ENCODE data around the gene SOX5.

SOX5 gene

GRCh38 chr12:23949348-23950209, at the start of gene SOX5:
SOX5 (minus strand) TSS chr12:23949670; CDS start chr12:23949601, 69 bp downstream.
- no peak for DNase-seq

DNA sequence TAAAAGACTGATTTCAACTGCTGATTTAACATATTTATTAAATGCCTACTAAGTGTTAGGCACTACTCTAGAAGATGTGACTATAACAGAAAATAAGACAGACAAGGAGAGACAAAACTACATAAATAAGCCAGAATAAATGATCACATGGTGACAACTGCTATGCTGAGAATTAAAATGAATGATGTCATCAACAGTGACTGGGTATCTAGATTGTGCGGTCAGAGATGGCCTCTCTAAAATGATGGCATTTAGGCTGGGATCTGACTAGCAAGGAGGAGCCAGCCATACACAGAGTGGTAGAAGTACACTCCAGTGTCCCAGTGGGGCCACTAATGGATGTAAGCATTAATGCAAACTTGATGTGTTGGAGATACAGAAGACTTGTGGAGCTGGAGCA, 37.6 kb upstream of the SOX5 start:
- no peak for DNase-seq

DNA sequence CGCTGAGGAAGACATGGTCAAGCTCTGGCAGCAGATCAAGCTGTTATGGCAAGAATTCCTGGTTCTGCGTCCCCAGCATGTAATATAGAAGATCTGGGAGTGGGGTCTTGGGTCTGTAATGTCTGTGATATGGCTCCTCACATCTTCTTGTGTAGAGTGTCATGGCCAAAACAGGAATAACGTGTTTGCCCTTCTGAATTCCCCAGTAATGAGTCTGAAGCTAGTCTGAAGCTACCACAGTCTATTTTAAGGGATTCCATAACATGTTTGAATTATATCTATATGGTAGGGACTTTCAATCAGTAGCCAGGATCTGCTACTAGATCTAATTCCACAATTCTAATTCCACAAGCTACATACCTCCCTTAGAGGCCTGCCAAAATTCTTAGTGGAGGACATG, 31.4 kb upstream of the SOX5 start:
- no peak for DNase-seq

DNA sequence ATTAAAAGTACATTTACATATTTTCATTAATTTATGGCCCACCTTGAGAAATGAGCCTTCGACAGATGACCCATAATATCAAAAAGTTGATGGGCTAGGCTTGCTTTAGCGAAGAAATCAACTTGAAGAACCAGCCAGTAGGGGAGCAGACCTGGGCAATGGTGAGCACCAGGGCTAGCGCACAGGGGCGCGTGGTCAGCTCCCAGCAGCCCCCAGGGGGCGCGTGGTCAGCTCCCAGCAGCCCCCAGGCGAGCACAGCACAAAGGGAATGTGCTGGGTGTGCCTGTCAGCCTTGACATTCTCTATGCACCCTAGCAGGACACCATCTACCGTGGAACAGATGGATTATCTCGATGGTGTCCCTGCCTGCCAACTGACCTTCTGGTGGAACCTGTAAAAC, 15.3 kb upstream of the SOX5 start:
- no peak for DNase-seq

DNA sequence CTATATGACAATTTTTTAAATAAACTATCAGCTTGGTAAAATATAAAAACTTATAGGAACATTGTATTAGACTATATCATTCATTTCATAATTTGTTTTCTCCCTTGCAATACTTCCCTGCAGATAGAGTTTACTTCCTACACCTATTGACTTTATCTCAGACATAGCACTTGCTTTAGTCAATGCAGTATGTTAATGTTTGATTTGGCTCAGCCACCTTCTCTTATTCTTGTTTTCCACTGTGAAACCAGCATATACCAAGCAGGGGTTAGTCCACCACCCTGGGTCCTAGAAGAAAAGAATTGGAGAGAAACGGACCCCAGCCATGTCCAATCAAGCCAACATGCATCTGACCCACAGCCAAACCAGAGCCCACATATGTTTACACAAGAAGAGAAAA, 10.4 kb upstream of the SOX5 start:
- DNase-seq = no peak

DNA sequence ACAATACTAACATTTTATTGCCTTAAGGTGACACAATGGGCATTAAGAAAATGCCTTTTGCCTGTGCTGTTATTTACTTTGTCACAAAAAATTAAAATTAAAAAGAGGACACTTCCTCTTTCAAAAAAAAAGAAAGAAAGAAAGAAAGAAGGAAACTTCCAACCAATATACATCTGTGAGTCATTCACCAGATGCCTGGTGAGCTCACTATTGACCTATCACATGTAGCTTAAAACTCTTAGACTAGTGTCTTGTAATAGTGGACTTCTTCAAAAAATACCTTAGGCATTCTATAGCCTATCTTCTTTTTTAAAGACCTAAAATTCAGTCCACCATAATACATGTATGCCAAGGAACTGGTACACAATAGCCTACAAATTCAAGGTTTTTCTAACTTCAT, 4.9 kb upstream of the SOX5 start:
- DNase-seq = no peak

GRCh38 chr12:23952071-23952470, 2.6 kb upstream of the SOX5 start:
- no peak for DNase-seq

GRCh38 chr12:23950775-23951451, 1.4 kb upstream of the SOX5 start:
- DNase-seq = no peak

DNA sequence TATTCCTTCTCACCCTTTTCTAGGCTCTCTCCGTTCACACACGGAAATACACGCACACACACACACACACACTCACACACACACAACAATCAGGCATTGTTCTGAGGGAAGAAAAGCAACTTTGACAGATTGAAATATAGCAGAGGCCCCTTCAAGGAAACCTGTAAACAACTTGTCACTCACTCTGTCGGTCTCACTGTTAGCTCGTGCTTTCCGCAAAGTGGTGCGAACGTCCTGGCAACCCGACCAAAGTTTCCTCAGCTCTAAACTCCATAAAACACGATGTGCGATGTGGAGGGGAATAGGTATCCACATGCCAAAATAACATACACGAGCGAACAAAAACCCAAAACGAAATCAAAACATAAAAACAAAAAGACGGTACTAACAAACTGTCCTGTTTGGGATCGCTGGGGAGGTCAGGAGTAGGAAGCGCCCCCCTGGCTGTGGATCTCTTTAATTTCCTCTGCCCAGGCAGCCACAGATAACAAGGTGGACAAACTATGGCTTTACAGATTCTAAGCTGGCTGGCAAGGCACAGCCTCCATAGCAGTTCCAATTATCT, 822 bp upstream of the SOX5 start:
- DNase-seq = no peak

GRCh38 chr12:23948291-23948690, 1.2 kb downstream of the SOX5 start:
- DNase-seq = no peak

- DNase-seq = no peak
Measured at GRCh38 chr12:23947395-23947794, 2.1 kb downstream of the SOX5 start.

DNA sequence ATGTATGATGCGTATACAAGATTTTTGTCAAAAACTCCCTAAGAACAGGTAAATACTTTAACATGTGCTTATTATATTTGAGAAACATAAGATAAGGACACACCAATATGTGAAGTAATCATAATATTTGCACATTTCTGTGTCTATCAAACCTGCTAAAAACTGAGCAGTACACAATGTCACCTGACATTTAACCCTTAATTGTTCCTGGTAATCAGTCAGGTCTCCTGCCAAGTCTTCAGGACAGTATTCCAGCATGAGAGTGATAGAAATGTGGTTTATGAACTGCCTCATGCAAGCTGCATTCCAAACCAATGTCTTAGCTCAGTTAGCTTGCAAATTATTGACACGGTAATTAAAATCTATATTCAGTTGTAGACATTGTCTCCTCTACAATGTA, 4.2 kb downstream of the SOX5 start:
- no peak for DNase-seq

DNA sequence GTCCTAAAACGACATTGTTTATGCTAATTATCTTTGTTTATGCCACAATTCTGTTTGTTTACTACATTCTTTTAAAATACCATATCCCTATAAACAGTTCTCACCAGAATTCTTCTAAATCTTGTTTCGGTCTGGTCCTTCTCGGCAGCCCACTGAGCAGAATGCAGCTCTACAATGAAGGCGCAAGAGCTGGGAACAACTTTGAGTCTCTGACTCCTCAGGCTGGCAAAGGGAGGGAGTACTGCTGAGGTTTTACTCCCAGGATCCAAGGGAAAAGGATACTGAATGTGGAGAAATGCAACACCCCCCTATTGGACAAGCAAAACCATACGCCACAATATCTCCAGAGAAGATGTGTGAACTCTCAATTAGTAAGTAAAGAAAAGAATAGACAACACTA, 5.4 kb downstream of the SOX5 start:
- DNase-seq = no peak

- DNase-seq = no peak
Measured at GRCh38 chr12:23942841-23943240, 6.6 kb downstream of the SOX5 start.

GRCh38 chr12:23941780-23942179, 7.7 kb downstream of the SOX5 start:
- DNase-seq = no peak

- DNase-seq = no peak
Measured at GRCh38 chr12:23938422-23938821, 11.0 kb downstream of the SOX5 start.

DNA sequence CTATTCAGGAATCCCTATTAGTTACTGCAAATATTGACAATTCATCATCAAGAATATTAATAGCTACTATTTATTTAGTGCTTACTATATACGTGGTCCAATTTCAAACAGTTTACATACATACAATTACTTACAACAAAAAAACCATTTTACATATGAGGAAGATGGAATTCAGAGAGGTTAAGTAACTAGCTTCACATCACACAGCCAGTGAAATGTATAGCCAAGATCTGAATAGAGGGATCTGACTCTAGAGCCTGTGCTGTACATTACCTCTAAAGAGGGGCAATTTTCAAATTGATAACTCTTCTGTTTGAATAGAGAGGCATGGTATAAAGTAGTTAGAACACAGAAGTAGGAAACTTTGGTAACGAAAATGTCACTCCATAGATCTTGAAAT, 18.3 kb downstream of the SOX5 start:
- DNase-seq = no peak

DNA sequence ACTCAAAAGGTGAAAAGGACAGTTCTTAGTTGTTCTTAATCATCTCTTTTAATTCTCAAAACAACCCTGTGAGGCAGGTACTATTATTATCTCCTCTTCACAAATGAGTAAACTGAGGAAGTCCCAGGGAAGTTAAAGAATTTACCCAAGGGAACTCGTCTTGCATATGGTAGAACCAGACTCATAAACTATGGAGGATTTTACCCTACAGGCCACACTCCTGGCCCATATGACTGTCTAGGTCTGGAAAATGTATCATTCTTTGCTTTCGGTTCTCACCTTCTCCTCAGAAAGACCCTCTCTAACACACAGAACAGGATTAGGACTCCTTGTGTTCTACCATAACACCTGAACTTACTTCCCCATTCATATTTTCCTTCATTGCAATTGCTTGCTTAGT, 18.9 kb downstream of the SOX5 start:
- DNase-seq = no peak

- DNase-seq = no peak
Measured at GRCh38 chr12:23929906-23930305, 19.6 kb downstream of the SOX5 start.

- no peak for DNase-seq
Measured at GRCh38 chr12:23927907-23928306, 21.6 kb downstream of the SOX5 start.

- DNase-seq = no peak
Measured at GRCh38 chr12:23921099-23921856, 28.2 kb downstream of the SOX5 start.

- DNase-seq = no peak
Measured at GRCh38 chr12:23911574-23911973, 37.9 kb downstream of the SOX5 start.

GRCh38 chr12:23909551-23909950, 39.9 kb downstream of the SOX5 start:
- DNase-seq = no peak

Measured in CD4-positive, alpha-beta T cell treated with Interleukin-17A for 1 hour (primary cell).